ENCODE measurements around the gene MAT2A.

MAT2A gene

GRCh38 chr2:85577386-85578242 lies 38.6 kb downstream of the MAT2A start, which contains the start of gene VAMP8:
Gene VAMP8, plus strand, starts transcription at chr2:85577586. Its CDS starts 61 bp downstream, at chr2:85577647.
- peaks cover 5% of the 10 kb centered on the region; the same call in 1 of the 2 replicates for H3K4me1 ChIP-seq (ENCODE audit: insufficient read depth, low read length)
- H3K36me3 ChIP-seq (ENCODE audit: insufficient read depth, low read depth, low read length) = peaks cover 4% of the 10 kb centered on the region; the same call in 1 of the 2 replicates
- H3K27me3 ChIP-seq (ENCODE audit: insufficient read depth, low read length) = peaks cover 9% of the 10 kb centered on the region
- H3K9ac ChIP-seq (ENCODE audit: low read depth, low read length) = peak within 1 kb of the TSS; percentile 66; the same call in 1 of the 2 replicates
- no peaks in the 10 kb centered on the region for H3K9me3 ChIP-seq (ENCODE audit: insufficient read depth, low read depth, low read length)
- H3K27ac ChIP-seq (ENCODE audit: low read length) = no peak within 1 kb of the TSS
- H3K4me3 ChIP-seq (ENCODE audit: low read length) = peak within 1 kb of the TSS; percentile 73

- Histone ChIP-seq H3K9ac (ENCODE audit: low read depth, low read length) (peak overlapping the region; percentile 66; the same call in 1 of the 2 replicates), H3K36me3 (ENCODE audit: insufficient read depth, low read depth, low read length) (peaks cover 4% of the 10 kb centered on the region; the same call in 1 of the 2 replicates), H3K4me1 (ENCODE audit: insufficient read depth, low read length) (peaks cover 5% of the 10 kb centered on the region; the same call in 1 of the 2 replicates)
Observed at GRCh38 chr2:85578243-85579180, 39.5 kb downstream of the MAT2A start.

GRCh38 chr2:85579266-85579935 lies 40.4 kb downstream of the MAT2A start:
- peaks cover 10% of the 10 kb centered on the region for H3K27me3 ChIP-seq (ENCODE audit: insufficient read depth, low read length)
- peak overlapping the region; percentile 73 for H3K4me3 ChIP-seq (ENCODE audit: low read length)
- no peak overlapping the region for H3K9ac ChIP-seq (ENCODE audit: low read depth, low read length)
- H3K27ac ChIP-seq (ENCODE audit: low read length) = no peak overlapping the region
- peaks cover 4% of the 10 kb centered on the region; the same call in 1 of the 2 replicates for H3K36me3 ChIP-seq (ENCODE audit: insufficient read depth, low read depth, low read length)
- H3K9me3 ChIP-seq (ENCODE audit: insufficient read depth, low read depth, low read length) = no peaks in the 10 kb centered on the region
- peaks cover 5% of the 10 kb centered on the region; the same call in 1 of the 2 replicates for H3K4me1 ChIP-seq (ENCODE audit: insufficient read depth, low read length)

More at GRCh38 chr2:85578243-85579180, 39.5 kb downstream of the MAT2A start:
- Histone ChIP-seq H3K9me3 (ENCODE audit: insufficient read depth, low read depth, low read length) (no peaks in the 10 kb centered on the region), H3K27ac (ENCODE audit: low read length) (no peak overlapping the region), H3K27me3 (ENCODE audit: insufficient read depth, low read length) (peaks cover 3% of the 10 kb centered on the region), H3K4me3 (ENCODE audit: low read length) (peak overlapping the region; percentile 73)

- Histone ChIP-seq H3K36me3 (ENCODE audit: insufficient read depth, low read depth, low read length) (peaks cover 4% of the 10 kb centered on the region; the same call in 1 of the 2 replicates), H3K9me3 (ENCODE audit: insufficient read depth, low read depth, low read length) (no peaks in the 10 kb centered on the region), H3K27ac (ENCODE audit: low read length) (no peak overlapping the region), H3K27me3 (ENCODE audit: insufficient read depth, low read length) (peaks cover 18% of the 10 kb centered on the region), H3K9ac (ENCODE audit: low read depth, low read length) (no peak overlapping the region), H3K4me3 (ENCODE audit: low read length) (no peak overlapping the region), H3K4me1 (ENCODE audit: insufficient read depth, low read length) (peaks cover 5% of the 10 kb centered on the region; the same call in 1 of the 2 replicates)
Observed at GRCh38 chr2:85580206-85580605, 41.2 kb downstream of the MAT2A start.

- Histone ChIP-seq H3K9ac (ENCODE audit: low read depth, low read length) (no peak overlapping the region), H3K9me3 (ENCODE audit: insufficient read depth, low read depth, low read length) (no peaks in the 10 kb centered on the region), H3K27me3 (ENCODE audit: insufficient read depth, low read length) (peaks cover 27% of the 10 kb centered on the region; the same call in 1 of the 2 replicates), H3K36me3 (ENCODE audit: insufficient read depth, low read depth, low read length) (peaks cover 4% of the 10 kb centered on the region; the same call in 1 of the 2 replicates), H3K4me1 (ENCODE audit: insufficient read depth, low read length) (peaks cover 5% of the 10 kb centered on the region; the same call in 1 of the 2 replicates), H3K27ac (ENCODE audit: low read length) (no peak overlapping the region), H3K4me3 (ENCODE audit: low read length) (no peak overlapping the region)
Observed at GRCh38 chr2:85582492-85582891, 43.5 kb downstream of the MAT2A start.

- no peak overlapping the region for H3K27ac ChIP-seq (ENCODE audit: low read length)
- no peak overlapping the region; the same call in 1 of the 2 replicates for H3K4me3 ChIP-seq (ENCODE audit: low read length)
- peaks cover 27% of the 10 kb centered on the region; the same call in 1 of the 2 replicates for H3K27me3 ChIP-seq (ENCODE audit: insufficient read depth, low read length)
- peaks cover 3% of the 10 kb centered on the region; the same call in 1 of the 2 replicates for H3K4me1 ChIP-seq (ENCODE audit: insufficient read depth, low read length)
- no peaks in the 10 kb centered on the region for H3K9me3 ChIP-seq (ENCODE audit: insufficient read depth, low read depth, low read length)
- no peak overlapping the region for H3K9ac ChIP-seq (ENCODE audit: low read depth, low read length)
- H3K36me3 ChIP-seq (ENCODE audit: insufficient read depth, low read depth, low read length) = peaks cover 4% of the 10 kb centered on the region; the same call in 1 of the 2 replicates
Observed at GRCh38 chr2:85583667-85584353, 44.8 kb downstream of the MAT2A start.

- no peak within 1 kb of the TSS for H3K27ac ChIP-seq (ENCODE audit: low read length)
- peak within 1 kb of the TSS; percentile 55; the same call in 1 of the 2 replicates for H3K4me3 ChIP-seq (ENCODE audit: low read length)
- H3K36me3 ChIP-seq (ENCODE audit: insufficient read depth, low read depth, low read length) = peaks cover 4% of the 10 kb centered on the region; the same call in 1 of the 2 replicates
Observed at GRCh38 chr2:85584354-85584856, 45.4 kb downstream of the MAT2A start, which contains the start of gene VAMP5. Gene VAMP5, plus strand, starts transcription at chr2:85584431. Its CDS starts 60 bp downstream, at chr2:85584491.

GRCh38 chr2:85584857-85585780 lies 46.2 kb downstream of the MAT2A start:
- no peak overlapping the region for H3K27ac ChIP-seq (ENCODE audit: low read length)
- no peaks in the 10 kb centered on the region for H3K4me1 ChIP-seq (ENCODE audit: insufficient read depth, low read length)
- no peaks in the 10 kb centered on the region for H3K9me3 ChIP-seq (ENCODE audit: insufficient read depth, low read depth, low read length)
- peak overlapping the region; percentile 55; the same call in 1 of the 2 replicates for H3K4me3 ChIP-seq (ENCODE audit: low read length)
- peaks cover 4% of the 10 kb centered on the region; the same call in 1 of the 2 replicates for H3K36me3 ChIP-seq (ENCODE audit: insufficient read depth, low read depth, low read length)
- H3K9ac ChIP-seq (ENCODE audit: low read depth, low read length) = no peak overlapping the region
- peaks cover 27% of the 10 kb centered on the region; the same call in 1 of the 2 replicates for H3K27me3 ChIP-seq (ENCODE audit: insufficient read depth, low read length)

More at GRCh38 chr2:85584354-85584856, 45.4 kb downstream of the MAT2A start, which contains the start of gene VAMP5:
- H3K9me3 ChIP-seq (ENCODE audit: insufficient read depth, low read depth, low read length) = no peaks in the 10 kb centered on the region
- no peak within 1 kb of the TSS for H3K9ac ChIP-seq (ENCODE audit: low read depth, low read length)
- H3K4me1 ChIP-seq (ENCODE audit: insufficient read depth, low read length) = no peaks in the 10 kb centered on the region
- peaks cover 27% of the 10 kb centered on the region; the same call in 1 of the 2 replicates for H3K27me3 ChIP-seq (ENCODE audit: insufficient read depth, low read length)

GRCh38 chr2:85585781-85586105 lies 46.8 kb downstream of the MAT2A start:
- Histone ChIP-seq H3K9ac (ENCODE audit: low read depth, low read length) (no peak overlapping the region), H3K27ac (ENCODE audit: low read length) (no peak overlapping the region), H3K4me1 (ENCODE audit: insufficient read depth, low read length) (no peaks in the 10 kb centered on the region), H3K4me3 (ENCODE audit: low read length) (no peak overlapping the region), H3K27me3 (ENCODE audit: insufficient read depth, low read length) (peaks cover 27% of the 10 kb centered on the region; the same call in 1 of the 2 replicates), H3K36me3 (ENCODE audit: insufficient read depth, low read depth, low read length) (peaks cover 4% of the 10 kb centered on the region; the same call in 1 of the 2 replicates), H3K9me3 (ENCODE audit: insufficient read depth, low read depth, low read length) (no peaks in the 10 kb centered on the region)

All from iPS-20b (cell line).